Activated CD8-positive, alpha-beta T cell treated with anti-CD3 and anti-CD28 coated beads for 36 hours (primary cell): ENCODE data around the gene OSBP. TPM values are rescaled to one million over a fixed set of nuclear protein-coding genes. Genes with fewer than 3 reads are reported as not detected.

Source experiments
- ATAC-seq: fragments of 200-7000 bp; cut with Tn5 transposase; one replicate; pipeline ENCODE4 v1.10.0; 2021; ENCODE audit warnings: mild to moderate bottlenecking, moderate library complexity
- CTCF ChIA-PET: fragments of 350-600 bp; sonication (Branson Sonifier 250); formaldehyde crosslinking; loops from one replicate; lab custom pipeline; 2021; ENCODE audit warnings: antibody characterized with exemption; lab: Charles Lee
- POLR2A ChIA-PET: fragments of 350-600 bp; sonication (Branson Sonifier 250); formaldehyde crosslinking; loops from one replicate; lab custom pipeline; 2021; ENCODE audit warnings: antibody characterized with exemption; lab: Charles Lee
- DNase-seq: peaks from one replicate; pipeline ENCODE4 v3.0.0-alpha.2; 2020
- H3K27ac Mint-ChIP-seq: one replicate; pipeline ENCODE4 v1.8.0; 2021; ENCODE audit warnings: mild to moderate bottlenecking, mixed read lengths
- H3K27me3 Mint-ChIP-seq: one replicate; pipeline ENCODE4 v1.8.0; 2021; ENCODE audit warnings: mixed read lengths
- H3K36me3 Mint-ChIP-seq: one replicate; pipeline ENCODE4 v1.8.0; 2021; ENCODE audit warnings: low read depth, mixed read lengths
- H3K4me1 Mint-ChIP-seq: one replicate; pipeline ENCODE4 v1.8.0; 2021; ENCODE audit warnings: low read depth, mixed read lengths
- H3K4me3 Mint-ChIP-seq: one replicate; pipeline ENCODE4 v1.8.0; 2021; ENCODE audit warnings: mild to moderate bottlenecking, moderate library complexity, mixed read lengths
- H3K9me3 Mint-ChIP-seq: one replicate; pipeline ENCODE4 v1.8.0; 2021; ENCODE audit warnings: mixed read lengths
- intact Hi-C: fragments of 100-400 bp; cut with micrococcal nuclease; formaldehyde crosslinking; loops from one replicate; pipeline ENCODE4 v1.10.0; 2022
- total RNA-seq, 2 experiments: library from RNA; stranded (reverse); gene quantifications; one replicate each; pipeline ENCODE4 v1.2.3, GENCODE V29; 2021
- TF ChIP-seq, protein P1 (sequence below): fragments of 200-600 bp; IDR thresholded peaks from one replicate; pipeline ENCODE4 v1.8.0; 2022; ENCODE audit warnings: antibody characterized with exemption, mild to moderate bottlenecking

OSBP gene
- total RNA-seq, 2 experiments from 2014 or later = 38.1 to 41.0 TPM

DNA sequence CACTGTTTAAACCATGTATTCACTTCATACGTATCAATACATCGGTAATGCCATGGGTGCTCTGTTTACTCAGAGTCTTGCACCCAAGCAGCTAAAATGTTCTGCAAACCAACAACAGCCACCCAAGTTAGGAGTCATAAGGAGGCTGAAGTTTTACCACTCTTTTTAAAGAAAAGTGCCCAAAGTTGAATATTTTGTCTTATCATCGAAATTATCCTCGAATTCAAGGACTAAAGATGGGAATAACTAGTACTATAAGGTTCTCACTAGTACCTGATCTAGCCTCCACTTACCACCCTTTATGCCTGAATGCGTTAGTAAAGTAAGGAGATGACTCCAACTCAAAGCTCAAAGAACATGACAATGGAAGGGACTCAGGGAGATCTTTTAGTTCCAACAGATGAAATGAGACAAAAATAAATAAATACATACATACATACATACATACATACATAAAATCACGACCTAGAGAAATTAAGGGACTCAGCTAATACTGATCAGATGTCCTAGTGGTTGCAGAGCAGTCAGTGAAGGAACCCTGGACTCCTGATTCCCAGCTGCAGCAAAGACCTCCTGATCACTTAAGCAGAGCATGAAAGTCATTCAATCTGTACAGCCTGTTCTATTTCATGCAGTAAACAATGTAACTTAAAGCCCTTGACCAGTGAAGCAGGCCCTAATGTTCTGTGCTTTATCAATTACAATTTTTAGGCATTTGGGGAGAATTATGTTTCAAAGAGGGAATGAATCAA, 7.7 kb downstream of the OSBP start:
- no peak overlapping the region for H3K4me3 Mint-ChIP-seq
- H3K27me3 Mint-ChIP-seq = no peaks in the 10 kb centered on the region
- POLR2A ChIA-PET = interaction anchor here (1.1 to 1.2 kb wide), 2 partner anchors 8 to 38 kb away, joined by 3 read pairs; no protein-coding TSS in a partner anchor
- H3K9me3 Mint-ChIP-seq = no peaks in the 10 kb centered on the region
- no peak for DNase-seq
- TF ChIP-seq, protein P1, sequence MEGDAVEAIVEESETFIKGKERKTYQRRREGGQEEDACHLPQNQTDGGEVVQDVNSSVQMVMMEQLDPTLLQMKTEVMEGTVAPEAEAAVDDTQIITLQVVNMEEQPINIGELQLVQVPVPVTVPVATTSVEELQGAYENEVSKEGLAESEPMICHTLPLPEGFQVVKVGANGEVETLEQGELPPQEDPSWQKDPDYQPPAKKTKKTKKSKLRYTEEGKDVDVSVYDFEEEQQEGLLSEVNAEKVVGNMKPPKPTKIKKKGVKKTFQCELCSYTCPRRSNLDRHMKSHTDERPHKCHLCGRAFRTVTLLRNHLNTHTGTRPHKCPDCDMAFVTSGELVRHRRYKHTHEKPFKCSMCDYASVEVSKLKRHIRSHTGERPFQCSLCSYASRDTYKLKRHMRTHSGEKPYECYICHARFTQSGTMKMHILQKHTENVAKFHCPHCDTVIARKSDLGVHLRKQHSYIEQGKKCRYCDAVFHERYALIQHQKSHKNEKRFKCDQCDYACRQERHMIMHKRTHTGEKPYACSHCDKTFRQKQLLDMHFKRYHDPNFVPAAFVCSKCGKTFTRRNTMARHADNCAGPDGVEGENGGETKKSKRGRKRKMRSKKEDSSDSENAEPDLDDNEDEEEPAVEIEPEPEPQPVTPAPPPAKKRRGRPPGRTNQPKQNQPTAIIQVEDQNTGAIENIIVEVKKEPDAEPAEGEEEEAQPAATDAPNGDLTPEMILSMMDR = no peak
- CTCF ChIA-PET = interaction anchor here (2.5 kb wide), 1 partner anchor 15 kb away, joined by 6 read pairs; no protein-coding TSS in a partner anchor
- H3K27ac Mint-ChIP-seq = no peak overlapping the region
- ATAC-seq = no peak
- H3K36me3 Mint-ChIP-seq = peaks cover 55% of the 10 kb centered on the region
- intact Hi-C loops = no loop called here
- H3K4me1 Mint-ChIP-seq = peaks cover 33% of the 10 kb centered on the region

DNA sequence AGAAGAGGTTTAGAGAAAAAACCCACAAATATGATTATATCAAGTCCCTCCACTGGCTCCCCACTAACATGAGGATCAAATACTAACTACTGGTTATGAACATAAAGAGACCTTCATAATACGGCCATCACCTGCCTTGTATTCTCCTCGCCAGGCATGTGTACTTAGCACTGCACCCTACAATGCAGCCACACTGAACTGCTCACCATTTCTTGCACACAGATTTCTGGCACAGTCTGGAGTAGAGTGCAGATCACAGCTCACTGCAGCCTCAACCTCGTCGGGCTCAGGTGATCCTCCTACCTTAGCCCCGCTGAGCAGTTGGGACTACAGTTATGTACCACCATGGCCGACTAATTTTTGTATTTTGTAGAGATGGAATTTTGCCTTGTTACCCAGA, 13.1 kb downstream of the OSBP start:
- no peaks in the 10 kb centered on the region for H3K9me3 Mint-ChIP-seq
- CTCF ChIA-PET = interaction anchor here (1.5 kb wide), 1 partner anchor 8 kb away, joined by 6 read pairs; no protein-coding TSS in a partner anchor
- POLR2A ChIA-PET = no interaction called here
- H3K4me1 Mint-ChIP-seq = peaks cover 13% of the 10 kb centered on the region
- H3K27me3 Mint-ChIP-seq = no peaks in the 10 kb centered on the region
- no peak for DNase-seq
- ATAC-seq = no peak
- intact Hi-C loops = no loop called here
- no peak overlapping the region for H3K27ac Mint-ChIP-seq
- peaks cover 55% of the 10 kb centered on the region for H3K36me3 Mint-ChIP-seq
- TF ChIP-seq, protein P1 = no peak
- no peak overlapping the region for H3K4me3 Mint-ChIP-seq

DNA sequence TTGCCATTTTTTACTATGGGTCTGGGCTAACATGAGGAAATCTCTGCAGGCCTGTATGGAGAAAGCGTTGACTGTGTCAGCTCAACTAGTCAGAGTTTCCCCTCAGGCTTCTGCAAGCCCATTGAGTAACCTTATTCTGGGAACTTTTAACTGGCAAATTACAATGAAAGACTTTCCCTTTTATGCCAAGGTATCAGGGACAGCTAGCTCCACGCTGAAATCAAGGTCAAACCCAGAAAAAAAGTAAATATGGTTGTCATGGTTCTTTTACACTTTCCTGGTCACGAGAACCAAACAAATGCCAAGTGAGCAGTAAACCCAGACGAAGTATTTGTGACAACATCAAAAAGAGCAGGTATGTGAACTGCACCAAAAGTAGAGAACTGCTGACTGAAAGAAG, 13.8 kb downstream of the OSBP start:
- H3K4me1 Mint-ChIP-seq = peaks cover 10% of the 10 kb centered on the region
- intact Hi-C loops = no loop called here
- no peak overlapping the region for H3K4me3 Mint-ChIP-seq
- H3K9me3 Mint-ChIP-seq = no peaks in the 10 kb centered on the region
- no peak for ATAC-seq
- ChIA-PET CTCF (no interaction called here), POLR2A (interaction anchor here (0.6 to 0.8 kb wide), 2 partner anchors 19 to 25 kb away, joined by 3 read pairs; no protein-coding TSS in a partner anchor)
- TF ChIP-seq, protein P1 = no peak
- H3K36me3 Mint-ChIP-seq = peaks cover 51% of the 10 kb centered on the region
- DNase-seq = no peak
- H3K27ac Mint-ChIP-seq = no peak overlapping the region
- H3K27me3 Mint-ChIP-seq = no peaks in the 10 kb centered on the region

DNA sequence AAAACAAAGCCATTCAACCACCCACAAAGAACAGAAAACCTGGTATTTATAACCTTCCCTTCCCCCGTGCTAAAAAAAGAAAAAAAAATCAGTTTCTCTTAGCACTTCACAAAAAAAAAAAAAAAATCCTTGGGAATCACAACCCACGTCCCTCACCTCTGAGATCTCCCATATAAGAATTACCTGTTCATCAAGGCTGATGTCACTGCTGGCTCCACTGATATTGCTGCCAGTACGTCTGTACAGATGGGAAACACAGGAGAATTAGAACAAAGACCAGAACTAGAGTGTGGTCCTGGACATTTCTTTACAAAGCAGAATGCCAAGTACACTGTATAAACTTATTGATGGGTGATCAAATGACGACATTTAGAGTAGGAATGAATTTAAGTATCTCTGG, 14.9 kb downstream of the OSBP start:
- Mint-ChIP-seq H3K27me3 (no peaks in the 10 kb centered on the region), H3K4me1 (peaks cover 10% of the 10 kb centered on the region), H3K9me3 (no peaks in the 10 kb centered on the region), H3K27ac (no peak overlapping the region), H3K4me3 (no peak overlapping the region), H3K36me3 (peaks cover 48% of the 10 kb centered on the region)
- CTCF ChIA-PET = no interaction called here
- intact Hi-C loops = no loop called here
- TF ChIP-seq, protein P1 = no peak
- POLR2A ChIA-PET = interaction anchor here (0.8 kb wide), 1 partner anchor 8 kb away, joined by 3 read pairs; no protein-coding TSS in a partner anchor
- no peak for ATAC-seq
- DNase-seq = no peak

DNA sequence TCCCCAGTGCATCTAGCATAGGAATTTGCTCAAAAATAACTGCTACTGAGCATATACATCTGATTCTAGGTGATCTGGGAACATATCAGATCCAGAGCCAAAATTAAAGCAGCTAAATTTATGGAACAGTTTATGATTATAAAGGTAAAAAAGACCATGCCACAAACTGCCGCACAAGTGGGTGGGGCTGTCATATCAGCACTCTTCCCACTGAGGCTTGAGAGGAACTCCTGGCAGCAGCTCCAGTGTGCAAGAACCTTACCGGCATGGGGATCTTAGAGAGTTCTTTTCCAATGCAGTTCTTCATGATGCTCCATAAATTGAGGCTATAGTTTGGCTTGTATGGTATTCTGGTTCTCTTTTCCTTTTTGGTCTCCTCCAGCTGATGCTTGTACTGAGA, 15.3 kb downstream of the OSBP start:
- TF ChIP-seq, protein P1 = no peak
- intact Hi-C loops = no loop called here
- ChIA-PET CTCF (no interaction called here), POLR2A (interaction anchor here (0.8 kb wide), 1 partner anchor 8 kb away, joined by 3 read pairs; no protein-coding TSS in a partner anchor)
- ATAC-seq (no peak), DNase-seq (no peak)
- H3K27me3 Mint-ChIP-seq = no peaks in the 10 kb centered on the region
- H3K4me3 Mint-ChIP-seq = no peak overlapping the region
- H3K27ac Mint-ChIP-seq = no peak overlapping the region
- H3K4me1 Mint-ChIP-seq = peaks cover 8% of the 10 kb centered on the region
- peaks cover 48% of the 10 kb centered on the region for H3K36me3 Mint-ChIP-seq
- no peaks in the 10 kb centered on the region for H3K9me3 Mint-ChIP-seq
